Activated naive CD4-positive, alpha-beta T cell treated with anti-CD3 and anti-CD28 coated beads, Interleukin-2, amount 50 U/mL, for 24 hours (primary cell): Measurements from ENCODE around the gene ZCCHC17.

Experiments
- H3K27ac Mint-ChIP-seq: one replicate; pipeline ENCODE4 v1.8.0; 2021; ENCODE audit warnings: mild to moderate bottlenecking, mixed read lengths
- H3K27me3 Mint-ChIP-seq: one replicate; pipeline ENCODE4 v1.8.0; 2021; ENCODE audit warnings: mixed read lengths
- H3K36me3 Mint-ChIP-seq: one replicate; pipeline ENCODE4 v1.8.0; 2021; ENCODE audit warnings: mixed read lengths
- H3K4me1 Mint-ChIP-seq: one replicate; pipeline ENCODE4 v1.8.0; 2021; ENCODE audit warnings: mixed read lengths
- H3K4me3 Mint-ChIP-seq: one replicate; pipeline ENCODE4 v1.8.0; 2021; ENCODE audit warnings: mild to moderate bottlenecking, mixed read lengths
- H3K9me3 Mint-ChIP-seq: one replicate; pipeline ENCODE4 v1.8.0; 2021; ENCODE audit warnings: mixed read lengths

Gene ZCCHC17

GRCh38 chr1:31295874-31296485, 852 bp upstream of the ZCCHC17 start:
- Mint-ChIP-seq H3K27me3 (no peaks in the 10 kb centered on the region), H3K9me3 (no peaks in the 10 kb centered on the region), H3K4me1 (peaks cover 50% of the 10 kb centered on the region), H3K36me3 (peaks cover 18% of the 10 kb centered on the region), H3K27ac (no peak overlapping the region), H3K4me3 (no peak overlapping the region)

- Mint-ChIP-seq H3K4me1 (peaks cover 55% of the 10 kb centered on the region), H3K27ac (peak overlapping the region; percentile 44), H3K36me3 (peaks cover 20% of the 10 kb centered on the region), H3K27me3 (no peaks in the 10 kb centered on the region), H3K4me3 (no peak overlapping the region), H3K9me3 (no peaks in the 10 kb centered on the region)
Observed at GRCh38 chr1:31297277-31298247, 730 bp downstream of the ZCCHC17 start.

DNA sequence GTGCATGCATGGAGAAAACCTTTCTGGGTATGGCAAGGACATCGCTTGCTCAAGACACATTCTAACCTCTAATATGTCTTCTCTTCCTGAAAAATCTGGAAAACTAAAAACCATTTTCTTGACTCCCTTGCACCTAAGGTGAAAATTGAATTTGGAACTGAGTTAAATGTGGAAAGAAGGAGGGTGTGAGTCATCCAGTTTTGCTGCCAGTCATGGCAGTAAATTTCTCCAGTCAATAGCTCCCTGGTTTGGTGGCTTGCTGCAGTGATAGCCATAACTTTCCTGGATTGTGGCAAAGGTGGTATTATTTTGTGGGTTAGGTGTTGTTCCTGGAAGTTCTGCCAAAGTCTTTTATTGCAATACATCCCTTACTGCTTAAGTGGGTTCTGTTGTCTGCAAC, 2.5 kb downstream of the ZCCHC17 start:
- H3K4me3 Mint-ChIP-seq, result peak overlapping the region; percentile 37
- H3K4me1 Mint-ChIP-seq, result peaks cover 56% of the 10 kb centered on the region
- no peak overlapping the region for H3K27ac Mint-ChIP-seq
- no peaks in the 10 kb centered on the region for H3K27me3 Mint-ChIP-seq
- no peaks in the 10 kb centered on the region for H3K9me3 Mint-ChIP-seq
- peaks cover 14% of the 10 kb centered on the region for H3K36me3 Mint-ChIP-seq

DNA sequence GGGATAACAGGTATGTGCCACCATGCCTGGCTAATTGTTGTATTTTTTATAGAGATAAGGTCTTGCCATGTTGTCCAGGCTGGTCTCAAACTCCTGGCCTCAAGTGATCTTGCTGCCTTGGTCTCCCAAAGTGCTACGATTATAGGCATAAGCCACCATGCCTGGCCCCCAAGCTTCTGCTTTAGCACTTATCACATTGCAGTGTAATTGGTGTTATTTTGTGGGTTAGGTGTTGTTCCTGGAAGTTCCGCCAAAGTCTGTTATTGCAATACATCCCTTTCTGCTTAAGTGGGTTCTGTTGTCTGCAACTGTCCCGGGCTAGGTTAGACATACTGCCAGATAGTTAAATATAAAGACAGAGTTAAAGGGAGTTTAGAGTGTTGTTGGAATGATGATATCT, 3.4 kb downstream of the ZCCHC17 start:
- Mint-ChIP-seq H3K4me3 (no peak overlapping the region), H3K27me3 (no peaks in the 10 kb centered on the region), H3K9me3 (no peaks in the 10 kb centered on the region), H3K36me3 (peaks cover 10% of the 10 kb centered on the region), H3K27ac (no peak overlapping the region), H3K4me1 (peaks cover 50% of the 10 kb centered on the region)

DNA sequence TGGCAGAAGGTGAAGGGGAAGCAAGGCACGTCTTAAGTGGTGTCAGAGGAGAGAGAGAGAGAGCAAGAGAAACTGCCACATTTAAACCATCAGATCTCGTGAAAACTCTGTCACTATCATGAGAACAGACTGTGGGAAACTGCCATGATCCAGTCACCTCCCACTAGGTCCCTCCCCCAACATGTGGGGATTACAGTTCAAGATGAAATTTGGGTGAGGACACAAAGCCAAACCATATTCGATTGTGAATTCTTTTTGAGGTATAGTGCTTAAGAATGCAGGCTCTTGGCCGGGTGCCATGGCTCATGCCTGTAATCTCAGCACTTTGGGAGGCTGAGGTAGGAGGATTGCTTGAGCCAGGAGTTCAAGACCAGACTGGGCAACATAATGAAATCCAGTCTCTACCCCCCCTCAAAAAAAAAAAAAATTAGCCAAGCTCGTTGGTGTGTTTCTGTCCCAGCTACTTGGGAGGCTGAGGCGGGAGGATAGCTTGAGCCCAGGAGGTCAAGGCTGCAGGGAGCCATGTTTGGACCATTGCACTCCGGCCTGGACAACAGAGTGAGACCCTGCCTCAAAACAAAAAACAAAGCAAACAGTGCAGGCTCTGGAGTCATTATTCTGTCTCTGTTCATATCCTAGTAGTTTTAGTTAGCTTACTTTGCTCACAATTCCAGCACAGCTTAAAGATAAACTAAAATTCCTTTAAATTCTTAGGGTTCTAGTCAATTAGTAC, 6.0 kb downstream of the ZCCHC17 start:
- H3K4me3 Mint-ChIP-seq, result no peak overlapping the region
- H3K9me3 Mint-ChIP-seq, result no peaks in the 10 kb centered on the region
- peaks cover 51% of the 10 kb centered on the region for H3K4me1 Mint-ChIP-seq
- H3K27ac Mint-ChIP-seq, result no peak overlapping the region
- H3K27me3 Mint-ChIP-seq, result no peaks in the 10 kb centered on the region
- peaks cover 8% of the 10 kb centered on the region for H3K36me3 Mint-ChIP-seq

GRCh38 chr1:31306278-31306677, 9.4 kb downstream of the ZCCHC17 start:
- no peaks in the 10 kb centered on the region for H3K27me3 Mint-ChIP-seq
- peaks cover 13% of the 10 kb centered on the region for H3K36me3 Mint-ChIP-seq
- no peak overlapping the region for H3K27ac Mint-ChIP-seq
- peaks cover 29% of the 10 kb centered on the region for H3K4me1 Mint-ChIP-seq
- H3K9me3 Mint-ChIP-seq, result no peaks in the 10 kb centered on the region
- no peak overlapping the region for H3K4me3 Mint-ChIP-seq

DNA sequence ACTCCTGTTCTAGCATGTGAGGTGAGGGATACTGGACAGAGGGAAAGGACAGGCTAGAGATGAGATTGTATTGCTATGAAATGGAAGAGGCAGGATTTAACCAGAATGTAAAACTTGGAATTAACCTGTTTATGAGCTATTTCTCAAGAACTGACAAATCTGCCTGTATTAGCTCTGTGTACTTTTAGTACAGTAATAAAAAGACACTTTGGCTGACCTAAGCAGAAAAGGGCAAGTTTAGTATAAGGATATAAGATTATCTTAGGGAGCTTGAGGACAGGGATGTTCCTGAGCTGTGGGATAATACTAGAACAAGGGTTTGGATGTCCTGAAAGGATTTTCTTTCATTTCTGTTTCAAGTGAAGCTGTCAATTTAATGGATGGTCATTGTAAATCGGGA, 11.2 kb downstream of the ZCCHC17 start:
- Mint-ChIP-seq H3K4me3 (no peak overlapping the region), H3K4me1 (peaks cover 23% of the 10 kb centered on the region), H3K36me3 (peaks cover 14% of the 10 kb centered on the region), H3K9me3 (no peaks in the 10 kb centered on the region), H3K27me3 (no peaks in the 10 kb centered on the region), H3K27ac (peak overlapping the region; percentile 35)

DNA sequence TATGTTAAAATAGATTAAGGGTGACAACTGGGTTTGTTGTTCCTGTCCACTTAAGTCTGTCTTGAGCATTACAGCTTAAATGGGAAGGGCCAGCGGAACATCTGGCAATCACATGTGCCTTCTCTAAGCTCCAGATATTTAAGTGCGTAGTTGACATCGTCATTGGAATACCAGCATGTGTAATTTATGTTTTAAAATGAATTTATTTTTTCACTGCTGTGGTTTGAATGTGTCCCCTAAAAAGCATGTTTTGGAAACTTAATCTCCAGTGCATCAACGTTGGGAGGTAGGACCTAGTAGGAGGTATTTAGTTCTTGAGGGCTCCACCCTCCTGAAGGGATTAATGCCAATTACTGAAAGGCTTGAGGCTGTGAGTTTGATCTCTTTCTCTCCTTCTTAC, 13.4 kb downstream of the ZCCHC17 start:
- H3K36me3 Mint-ChIP-seq, result peaks cover 23% of the 10 kb centered on the region

DNA sequence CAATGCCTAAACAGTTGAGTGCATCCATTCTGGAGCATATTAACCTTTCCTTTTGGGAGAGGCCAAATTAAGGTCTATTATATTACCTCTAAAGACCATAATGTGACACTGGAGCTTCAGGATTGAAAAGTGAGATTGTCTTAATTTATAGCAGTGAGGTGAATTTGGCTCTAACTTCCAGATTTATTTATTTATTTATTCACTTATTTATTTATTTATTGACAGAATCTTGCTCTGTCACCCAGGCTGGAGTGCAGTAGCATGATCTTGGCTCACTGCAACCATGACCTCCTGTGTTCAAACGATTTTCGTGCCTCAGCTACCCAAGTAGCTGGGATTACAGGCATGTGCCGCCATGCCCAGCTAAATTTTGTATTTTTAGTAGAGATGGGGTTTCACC, 19.1 kb downstream of the ZCCHC17 start:
- Mint-ChIP-seq H3K4me1 (no peaks in the 10 kb centered on the region), H3K36me3 (peaks cover 28% of the 10 kb centered on the region)

More for the DNA sequence above, 13.4 kb downstream of the ZCCHC17 start:
- H3K27me3 Mint-ChIP-seq, result no peaks in the 10 kb centered on the region
- H3K4me3 Mint-ChIP-seq, result no peak overlapping the region
- no peaks in the 10 kb centered on the region for H3K9me3 Mint-ChIP-seq
- peaks cover 14% of the 10 kb centered on the region for H3K4me1 Mint-ChIP-seq
- no peak overlapping the region for H3K27ac Mint-ChIP-seq

DNA sequence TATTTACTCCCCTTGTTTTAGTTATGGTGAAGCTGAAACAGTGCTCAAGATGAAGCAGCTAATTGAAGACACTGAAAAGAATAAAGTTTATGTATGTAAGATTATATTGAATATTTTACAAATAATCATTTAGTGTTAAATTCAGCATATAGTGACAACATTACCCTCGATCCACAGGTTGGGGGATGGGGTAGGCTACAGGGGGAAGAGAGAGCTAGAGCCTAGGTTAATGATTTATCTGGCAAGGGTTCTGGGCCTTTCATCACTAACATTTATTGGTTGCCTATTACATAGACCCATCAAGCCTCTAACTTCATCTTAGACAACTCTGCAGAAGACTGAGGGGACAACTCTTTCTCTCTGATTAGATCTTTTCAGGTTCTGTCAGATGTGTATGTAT, 21.3 kb downstream of the ZCCHC17 start:
- Mint-ChIP-seq H3K36me3 (peaks cover 29% of the 10 kb centered on the region), H3K27me3 (no peaks in the 10 kb centered on the region), H3K4me3 (no peak overlapping the region), H3K27ac (no peak overlapping the region), H3K4me1 (no peaks in the 10 kb centered on the region), H3K9me3 (no peaks in the 10 kb centered on the region)

More for the DNA sequence above, 19.1 kb downstream of the ZCCHC17 start:
- no peak overlapping the region for H3K27ac Mint-ChIP-seq
- H3K9me3 Mint-ChIP-seq, result no peaks in the 10 kb centered on the region
- H3K4me3 Mint-ChIP-seq, result no peak overlapping the region
- H3K27me3 Mint-ChIP-seq, result no peaks in the 10 kb centered on the region

- H3K27ac Mint-ChIP-seq, result no peak overlapping the region
- no peaks in the 10 kb centered on the region for H3K4me1 Mint-ChIP-seq
- H3K27me3 Mint-ChIP-seq, result no peaks in the 10 kb centered on the region
- no peak overlapping the region for H3K4me3 Mint-ChIP-seq
- peaks cover 15% of the 10 kb centered on the region for H3K36me3 Mint-ChIP-seq
- no peaks in the 10 kb centered on the region for H3K9me3 Mint-ChIP-seq
Observed at GRCh38 chr1:31324093-31324492, 27.3 kb downstream of the ZCCHC17 start.

- Mint-ChIP-seq H3K4me1 (no peaks in the 10 kb centered on the region), H3K36me3 (peaks cover 11% of the 10 kb centered on the region), H3K27ac (no peak overlapping the region), H3K27me3 (no peaks in the 10 kb centered on the region), H3K4me3 (no peak overlapping the region), H3K9me3 (no peaks in the 10 kb centered on the region)
Observed at GRCh38 chr1:31324992-31325391, 28.2 kb downstream of the ZCCHC17 start.

GRCh38 chr1:31326461-31326860, 29.6 kb downstream of the ZCCHC17 start:
- Mint-ChIP-seq H3K27me3 (no peaks in the 10 kb centered on the region), H3K27ac (no peak overlapping the region), H3K4me3 (no peak overlapping the region)

DNA sequence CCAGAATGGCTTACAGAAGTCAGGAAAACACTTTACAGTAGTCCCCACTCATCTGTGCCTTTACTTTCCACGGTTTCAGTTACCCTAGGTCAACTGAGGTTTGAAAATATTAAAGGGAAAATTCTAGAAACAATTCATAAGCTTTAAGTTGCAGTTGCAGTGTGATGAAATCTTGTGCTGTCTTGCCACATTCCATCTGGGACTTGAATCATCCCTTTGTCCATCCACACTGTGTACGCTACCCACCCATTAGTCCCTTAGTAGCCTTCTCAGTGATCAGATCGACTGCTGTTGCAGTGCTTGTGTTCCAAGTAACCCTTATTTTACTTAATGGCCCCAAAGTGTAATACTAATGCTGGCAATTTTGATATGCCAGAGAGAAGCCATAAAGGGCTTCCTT, 30.5 kb downstream of the ZCCHC17 start:
- Mint-ChIP-seq H3K4me3 (no peak overlapping the region), H3K4me1 (no peaks in the 10 kb centered on the region), H3K36me3 (peaks cover 9% of the 10 kb centered on the region), H3K9me3 (no peaks in the 10 kb centered on the region), H3K27ac (no peak overlapping the region), H3K27me3 (no peaks in the 10 kb centered on the region)

More at GRCh38 chr1:31326461-31326860, 29.6 kb downstream of the ZCCHC17 start:
- H3K36me3 Mint-ChIP-seq, result peaks cover 6% of the 10 kb centered on the region
- H3K4me1 Mint-ChIP-seq, result no peaks in the 10 kb centered on the region
- H3K9me3 Mint-ChIP-seq, result no peaks in the 10 kb centered on the region

GRCh38 chr1:31335007-31335406, 38.2 kb downstream of the ZCCHC17 start:
- Mint-ChIP-seq H3K36me3 (peaks cover 13% of the 10 kb centered on the region), H3K27ac (no peak overlapping the region), H3K4me3 (no peak overlapping the region), H3K4me1 (no peaks in the 10 kb centered on the region), H3K9me3 (no peaks in the 10 kb centered on the region), H3K27me3 (no peaks in the 10 kb centered on the region)
